ENCODE data around the gene TNFAIP1. TPM values are rescaled to one million over a fixed set of nuclear protein-coding genes. Genes with fewer than 3 reads are reported as not detected.

The TNFAIP1 gene
- total RNA-seq, 2 donors from 2014 or later = 29.9 to 36.1 TPM

DNA sequence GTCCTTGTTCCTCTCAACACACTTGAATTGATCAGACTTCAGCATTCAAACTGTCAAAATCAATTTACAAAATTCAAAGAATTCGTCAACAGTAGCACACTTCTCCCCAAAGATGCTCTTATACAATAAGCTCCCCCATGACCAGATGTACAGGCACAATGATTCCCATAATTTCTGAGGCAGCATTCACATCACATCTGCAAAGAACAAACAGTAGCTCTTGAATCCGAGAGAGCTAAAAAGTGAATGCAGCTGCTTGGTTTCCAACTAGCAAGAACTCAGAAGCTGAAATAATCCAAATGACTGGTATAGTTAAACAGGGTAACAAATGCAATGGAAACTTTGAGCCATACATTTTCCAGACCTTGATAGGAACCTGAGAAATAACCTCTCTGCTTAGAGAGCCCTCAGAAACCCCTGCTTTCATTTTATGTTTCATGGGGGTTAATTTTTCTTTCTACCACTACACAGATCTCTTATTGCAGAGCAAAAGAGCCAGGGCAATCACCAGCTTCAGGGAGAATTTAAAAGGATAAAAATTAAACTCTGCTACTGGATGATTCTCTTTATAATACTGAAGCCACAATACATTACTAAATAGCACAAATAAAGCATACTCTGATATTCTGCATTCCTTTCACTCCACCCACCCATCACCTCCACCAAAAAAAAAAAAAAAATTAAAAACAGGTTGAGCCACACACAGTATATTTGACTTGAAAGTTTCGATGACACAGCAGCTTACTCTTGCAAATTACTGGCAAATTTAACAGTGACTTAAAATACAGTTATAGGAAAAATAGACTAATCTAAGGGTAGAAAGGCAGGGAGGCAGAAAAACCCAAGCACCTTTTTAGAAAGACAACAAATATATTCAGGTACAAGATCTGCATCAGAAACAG, 39.6 kb upstream of the TNFAIP1 start:
- Mint-ChIP-seq H3K4me1 (no peaks in the 10 kb centered on the region), H3K27me3 (ENCODE audit: insufficient read depth) (peaks cover 4% of the 10 kb centered on the region), H3K36me3 (ENCODE audit: low read depth) (no peaks in the 10 kb centered on the region), H3K9me3 (no peaks in the 10 kb centered on the region), H3K4me3 (no peak overlapping the region), H3K27ac (no peak overlapping the region)
- no peaks in the 10 kb centered on the region for H3K27me3 ChIP-seq (ENCODE audit: control insufficient read depth, insufficient read depth, low read length, poor library complexity, severe bottlenecking)
- no peaks in the 10 kb centered on the region for H3K4me1 ChIP-seq (ENCODE audit: control insufficient read depth, insufficient read depth, low read length)
- H3K9ac ChIP-seq (ENCODE audit: extremely low read depth, low read length, poor library complexity, severe bottlenecking) = no peak overlapping the region
- H3K27ac ChIP-seq (ENCODE audit: low read depth, low read length) = no peak overlapping the region
- TF ChIP-seq, protein P1, sequence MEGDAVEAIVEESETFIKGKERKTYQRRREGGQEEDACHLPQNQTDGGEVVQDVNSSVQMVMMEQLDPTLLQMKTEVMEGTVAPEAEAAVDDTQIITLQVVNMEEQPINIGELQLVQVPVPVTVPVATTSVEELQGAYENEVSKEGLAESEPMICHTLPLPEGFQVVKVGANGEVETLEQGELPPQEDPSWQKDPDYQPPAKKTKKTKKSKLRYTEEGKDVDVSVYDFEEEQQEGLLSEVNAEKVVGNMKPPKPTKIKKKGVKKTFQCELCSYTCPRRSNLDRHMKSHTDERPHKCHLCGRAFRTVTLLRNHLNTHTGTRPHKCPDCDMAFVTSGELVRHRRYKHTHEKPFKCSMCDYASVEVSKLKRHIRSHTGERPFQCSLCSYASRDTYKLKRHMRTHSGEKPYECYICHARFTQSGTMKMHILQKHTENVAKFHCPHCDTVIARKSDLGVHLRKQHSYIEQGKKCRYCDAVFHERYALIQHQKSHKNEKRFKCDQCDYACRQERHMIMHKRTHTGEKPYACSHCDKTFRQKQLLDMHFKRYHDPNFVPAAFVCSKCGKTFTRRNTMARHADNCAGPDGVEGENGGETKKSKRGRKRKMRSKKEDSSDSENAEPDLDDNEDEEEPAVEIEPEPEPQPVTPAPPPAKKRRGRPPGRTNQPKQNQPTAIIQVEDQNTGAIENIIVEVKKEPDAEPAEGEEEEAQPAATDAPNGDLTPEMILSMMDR (conservative IDR thresholded peaks at IDR 0.05) = no peak
- DNase-seq = no peak
- no peaks in the 10 kb centered on the region for H3K9me3 ChIP-seq (ENCODE audit: control insufficient read depth, low read length)
- WGBS, 2 experiments (ENCODE audit: insufficient coverage in 1 of 2, insufficient read length in 1 of 2) = 89 to 95% methylated on average over 3 of the region's 3 CpGs
- H3K36me3 ChIP-seq (ENCODE audit: control insufficient read depth, insufficient read depth, low read length) = no peaks in the 10 kb centered on the region
- no peak overlapping the region for H3K4me3 ChIP-seq (ENCODE audit: low read length)

- H3K27ac ChIP-seq (ENCODE audit: low read depth, low read length) = no peak overlapping the region
- Mint-ChIP-seq H3K4me3 (no peak overlapping the region), H3K27me3 (ENCODE audit: insufficient read depth) (peaks cover 4% of the 10 kb centered on the region), H3K4me1 (no peaks in the 10 kb centered on the region), H3K27ac (no peak overlapping the region), H3K36me3 (ENCODE audit: low read depth) (no peaks in the 10 kb centered on the region), H3K9me3 (no peaks in the 10 kb centered on the region)
- H3K9me3 ChIP-seq (ENCODE audit: control insufficient read depth, low read length) = no peaks in the 10 kb centered on the region
- WGBS, 2 experiments (ENCODE audit: insufficient coverage in 1 of 2, insufficient read length in 1 of 2) = 95% methylated on average over 2 of the region's 3 CpGs
- TF ChIP-seq, protein P1 (conservative IDR thresholded peaks at IDR 0.05) = no peak
- no peaks in the 10 kb centered on the region for H3K4me1 ChIP-seq (ENCODE audit: control insufficient read depth, insufficient read depth, low read length)
- no peaks in the 10 kb centered on the region for H3K36me3 ChIP-seq (ENCODE audit: control insufficient read depth, insufficient read depth, low read length)
- no peaks in the 10 kb centered on the region for H3K27me3 ChIP-seq (ENCODE audit: control insufficient read depth, insufficient read depth, low read length, poor library complexity, severe bottlenecking)
- no peak for DNase-seq
- no peak overlapping the region for H3K4me3 ChIP-seq (ENCODE audit: low read length)
- H3K9ac ChIP-seq (ENCODE audit: extremely low read depth, low read length, poor library complexity, severe bottlenecking) = no peak overlapping the region
These were observed 37.1 kb upstream of the TNFAIP1 start for GRCh38 chr17:28298449-28298848.

- H3K9ac ChIP-seq (ENCODE audit: extremely low read depth, low read length, poor library complexity, severe bottlenecking) = no peak overlapping the region
- no peak overlapping the region for H3K4me3 ChIP-seq (ENCODE audit: low read length)
- Mint-ChIP-seq H3K4me1 (no peaks in the 10 kb centered on the region), H3K4me3 (no peak overlapping the region), H3K36me3 (ENCODE audit: low read depth) (no peaks in the 10 kb centered on the region), H3K27me3 (ENCODE audit: insufficient read depth) (peaks cover 7% of the 10 kb centered on the region), H3K9me3 (no peaks in the 10 kb centered on the region), H3K27ac (no peak overlapping the region)
- no peaks in the 10 kb centered on the region for H3K36me3 ChIP-seq (ENCODE audit: control insufficient read depth, insufficient read depth, low read length)
- H3K4me1 ChIP-seq (ENCODE audit: control insufficient read depth, insufficient read depth, low read length) = no peaks in the 10 kb centered on the region
- no peaks in the 10 kb centered on the region for H3K27me3 ChIP-seq (ENCODE audit: control insufficient read depth, insufficient read depth, low read length, poor library complexity, severe bottlenecking)
- WGBS, 2 experiments (ENCODE audit: insufficient coverage in 1 of 2, insufficient read length in 1 of 2) = 95% methylated on average over 29 to 37 of the region's 38 CpGs
- H3K27ac ChIP-seq (ENCODE audit: low read depth, low read length) = no peak overlapping the region
- TF ChIP-seq, protein P1 (conservative IDR thresholded peaks at IDR 0.05) = no peak
- DNase-seq = peak; percentile 88
- H3K9me3 ChIP-seq (ENCODE audit: control insufficient read depth, low read length) = no peaks in the 10 kb centered on the region
These were observed 28.6 kb upstream of the TNFAIP1 start for GRCh38 chr17:28306954-28307401.
